ENCODE results near the gene AURKA. TPM values are rescaled to one million over a fixed set of nuclear protein-coding genes. Genes with fewer than 3 reads are reported as not detected.

Gene AURKA
- total and polyA plus RNA-seq, 2 experiments from 2014 or later, result 75.8 to 82.0 TPM

DNA sequence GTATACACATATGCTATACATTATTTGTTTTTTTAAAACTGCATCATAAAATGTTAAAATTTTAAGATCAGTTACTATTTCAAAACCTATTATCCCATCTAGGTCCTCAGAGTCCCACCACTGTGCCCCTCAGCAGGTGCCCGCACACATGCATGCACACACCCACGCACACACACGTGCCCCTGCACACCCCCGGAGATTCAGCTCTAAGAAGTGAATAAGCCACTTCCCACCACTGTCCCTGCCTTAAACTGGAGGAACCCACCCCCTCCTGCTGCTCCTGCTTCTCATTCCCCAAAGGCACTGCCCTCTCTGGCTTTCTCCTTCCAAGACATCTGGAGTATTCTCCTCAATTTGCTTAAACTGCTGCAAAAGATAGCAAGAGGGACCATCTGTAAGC, 38.7 kb downstream of the AURKA start:
- no peak overlapping the region for H3K4me2 ChIP-seq
- H3F3A ChIP-seq (replicated peaks; ENCODE audit: low read depth), result no peaks in the 10 kb centered on the region
- peaks cover 11% of the 10 kb centered on the region for H3K4me1 ChIP-seq (ENCODE audit: insufficient read depth)
- no peak for DNase-seq (ENCODE audit: low spot score)
- TF ChIP-seq EZH2 (IDR thresholded peaks at IDR 0.05; ENCODE audit: low read depth, unreplicated experiment) (no peak), NANOG (IDR thresholded peaks at IDR 0.05; ENCODE audit: borderline replicate concordance) (no peak), POLR2AphosphoS5 (IDR thresholded peaks at IDR 0.05; ENCODE audit: low read depth) (no peak), ZNF114 (CRISPR knock-in tag; IDR thresholded peaks at IDR 0.05) (no peak), JUNB (IDR thresholded peaks at IDR 0.05; ENCODE audit: unreplicated experiment) (no peak), CREB1 (CRISPR knock-in tag; IDR thresholded peaks at IDR 0.05; ENCODE audit: low read depth) (no peak), STAT1 (IDR thresholded peaks at IDR 0.05; ENCODE audit: unreplicated experiment) (no peak), ZNF331 (CRISPR knock-in tag; IDR thresholded peaks at IDR 0.05; ENCODE audit: low read depth) (no peak)
- TF ChIP-seq, protein P1, sequence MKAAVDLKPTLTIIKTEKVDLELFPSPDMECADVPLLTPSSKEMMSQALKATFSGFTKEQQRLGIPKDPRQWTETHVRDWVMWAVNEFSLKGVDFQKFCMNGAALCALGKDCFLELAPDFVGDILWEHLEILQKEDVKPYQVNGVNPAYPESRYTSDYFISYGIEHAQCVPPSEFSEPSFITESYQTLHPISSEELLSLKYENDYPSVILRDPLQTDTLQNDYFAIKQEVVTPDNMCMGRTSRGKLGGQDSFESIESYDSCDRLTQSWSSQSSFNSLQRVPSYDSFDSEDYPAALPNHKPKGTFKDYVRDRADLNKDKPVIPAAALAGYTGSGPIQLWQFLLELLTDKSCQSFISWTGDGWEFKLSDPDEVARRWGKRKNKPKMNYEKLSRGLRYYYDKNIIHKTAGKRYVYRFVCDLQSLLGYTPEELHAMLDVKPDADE (IDR thresholded peaks at IDR 0.05), result no peak
- TF ChIP-seq, protein P2, sequence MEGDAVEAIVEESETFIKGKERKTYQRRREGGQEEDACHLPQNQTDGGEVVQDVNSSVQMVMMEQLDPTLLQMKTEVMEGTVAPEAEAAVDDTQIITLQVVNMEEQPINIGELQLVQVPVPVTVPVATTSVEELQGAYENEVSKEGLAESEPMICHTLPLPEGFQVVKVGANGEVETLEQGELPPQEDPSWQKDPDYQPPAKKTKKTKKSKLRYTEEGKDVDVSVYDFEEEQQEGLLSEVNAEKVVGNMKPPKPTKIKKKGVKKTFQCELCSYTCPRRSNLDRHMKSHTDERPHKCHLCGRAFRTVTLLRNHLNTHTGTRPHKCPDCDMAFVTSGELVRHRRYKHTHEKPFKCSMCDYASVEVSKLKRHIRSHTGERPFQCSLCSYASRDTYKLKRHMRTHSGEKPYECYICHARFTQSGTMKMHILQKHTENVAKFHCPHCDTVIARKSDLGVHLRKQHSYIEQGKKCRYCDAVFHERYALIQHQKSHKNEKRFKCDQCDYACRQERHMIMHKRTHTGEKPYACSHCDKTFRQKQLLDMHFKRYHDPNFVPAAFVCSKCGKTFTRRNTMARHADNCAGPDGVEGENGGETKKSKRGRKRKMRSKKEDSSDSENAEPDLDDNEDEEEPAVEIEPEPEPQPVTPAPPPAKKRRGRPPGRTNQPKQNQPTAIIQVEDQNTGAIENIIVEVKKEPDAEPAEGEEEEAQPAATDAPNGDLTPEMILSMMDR (conservative IDR thresholded peaks at IDR 0.05; ENCODE audit: low read depth in 2 of 2), result no peak
- no peaks in the 10 kb centered on the region for H3K9me2 ChIP-seq (ENCODE audit: insufficient read depth)
- H3K27ac Mint-ChIP-seq, result no peak overlapping the region
- no peaks in the 10 kb centered on the region for H3K79me2 ChIP-seq (replicated peaks; ENCODE audit: insufficient read depth)
- H3K36me3 Mint-ChIP-seq (ENCODE audit: low read depth), result no peaks in the 10 kb centered on the region
- H3K4me1 Mint-ChIP-seq, result peaks cover 6% of the 10 kb centered on the region
- H3K9me3 Mint-ChIP-seq, result no peaks in the 10 kb centered on the region; the same call in 2 of the 3 replicates
- H3K36me3 ChIP-seq (ENCODE audit: insufficient read depth), result no peaks in the 10 kb centered on the region
- H2AFZ ChIP-seq, result no peak overlapping the region
- no peaks in the 10 kb centered on the region for H4K20me1 ChIP-seq (replicated peaks; ENCODE audit: insufficient read depth)
- no peak overlapping the region for H3K4me3 ChIP-seq
- no peak overlapping the region for H3K27ac ChIP-seq (ENCODE audit: low read depth)
- no peak for ATAC-seq
- peaks cover 8% of the 10 kb centered on the region for H3K27me3 Mint-ChIP-seq (ENCODE audit: insufficient read depth, low read depth, poor library complexity)
- H3K4me3 Mint-ChIP-seq, result no peak overlapping the region
- peaks cover 20% of the 10 kb centered on the region; the same call in 1 of the 2 replicates for H3K27me3 ChIP-seq (ENCODE audit: insufficient read depth)

DNA sequence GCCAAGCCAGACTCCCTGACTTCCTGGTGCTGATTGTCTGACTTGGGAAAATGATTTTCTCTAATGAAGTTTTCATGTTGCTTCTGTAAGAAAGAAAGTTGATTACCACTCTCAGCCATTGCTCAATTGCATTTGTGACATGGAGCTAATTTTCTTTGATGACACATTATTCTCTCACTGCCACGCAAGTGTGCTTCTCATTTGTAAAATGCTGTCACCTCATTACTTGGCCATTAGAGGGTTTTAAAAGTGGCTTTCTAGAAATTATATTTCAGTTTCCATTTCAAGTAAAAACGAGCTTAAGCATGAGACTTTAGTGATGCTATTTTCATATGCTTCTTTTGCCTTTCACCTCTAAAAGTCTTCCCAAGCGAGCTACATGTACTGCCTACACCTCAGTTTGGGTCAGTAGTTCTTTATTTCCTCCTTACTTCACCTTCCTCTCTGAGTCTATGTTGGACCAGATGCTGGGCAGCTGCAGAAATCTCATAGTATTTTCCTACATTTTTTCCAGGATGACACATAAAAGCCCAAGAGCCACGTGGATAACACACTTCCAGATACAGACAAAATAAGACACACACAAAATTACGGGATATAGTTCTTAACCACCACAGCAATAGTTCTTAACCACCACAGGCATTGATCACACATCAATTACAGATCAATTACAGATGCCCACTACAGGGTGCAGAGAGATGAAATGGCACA, 39.5 kb downstream of the AURKA start:
- peaks cover 12% of the 10 kb centered on the region for H3K27me3 Mint-ChIP-seq (ENCODE audit: insufficient read depth, low read depth, poor library complexity)
- ATAC-seq, result no peak
- TF ChIP-seq POLR2AphosphoS5 (IDR thresholded peaks at IDR 0.05; ENCODE audit: low read depth), result no peak
- no peak for TF ChIP-seq JUNB (IDR thresholded peaks at IDR 0.05; ENCODE audit: unreplicated experiment)
- no peak for TF ChIP-seq STAT1 (IDR thresholded peaks at IDR 0.05; ENCODE audit: unreplicated experiment)
- TF ChIP-seq NANOG (IDR thresholded peaks at IDR 0.05; ENCODE audit: borderline replicate concordance), result no peak
- TF ChIP-seq, protein P3, sequence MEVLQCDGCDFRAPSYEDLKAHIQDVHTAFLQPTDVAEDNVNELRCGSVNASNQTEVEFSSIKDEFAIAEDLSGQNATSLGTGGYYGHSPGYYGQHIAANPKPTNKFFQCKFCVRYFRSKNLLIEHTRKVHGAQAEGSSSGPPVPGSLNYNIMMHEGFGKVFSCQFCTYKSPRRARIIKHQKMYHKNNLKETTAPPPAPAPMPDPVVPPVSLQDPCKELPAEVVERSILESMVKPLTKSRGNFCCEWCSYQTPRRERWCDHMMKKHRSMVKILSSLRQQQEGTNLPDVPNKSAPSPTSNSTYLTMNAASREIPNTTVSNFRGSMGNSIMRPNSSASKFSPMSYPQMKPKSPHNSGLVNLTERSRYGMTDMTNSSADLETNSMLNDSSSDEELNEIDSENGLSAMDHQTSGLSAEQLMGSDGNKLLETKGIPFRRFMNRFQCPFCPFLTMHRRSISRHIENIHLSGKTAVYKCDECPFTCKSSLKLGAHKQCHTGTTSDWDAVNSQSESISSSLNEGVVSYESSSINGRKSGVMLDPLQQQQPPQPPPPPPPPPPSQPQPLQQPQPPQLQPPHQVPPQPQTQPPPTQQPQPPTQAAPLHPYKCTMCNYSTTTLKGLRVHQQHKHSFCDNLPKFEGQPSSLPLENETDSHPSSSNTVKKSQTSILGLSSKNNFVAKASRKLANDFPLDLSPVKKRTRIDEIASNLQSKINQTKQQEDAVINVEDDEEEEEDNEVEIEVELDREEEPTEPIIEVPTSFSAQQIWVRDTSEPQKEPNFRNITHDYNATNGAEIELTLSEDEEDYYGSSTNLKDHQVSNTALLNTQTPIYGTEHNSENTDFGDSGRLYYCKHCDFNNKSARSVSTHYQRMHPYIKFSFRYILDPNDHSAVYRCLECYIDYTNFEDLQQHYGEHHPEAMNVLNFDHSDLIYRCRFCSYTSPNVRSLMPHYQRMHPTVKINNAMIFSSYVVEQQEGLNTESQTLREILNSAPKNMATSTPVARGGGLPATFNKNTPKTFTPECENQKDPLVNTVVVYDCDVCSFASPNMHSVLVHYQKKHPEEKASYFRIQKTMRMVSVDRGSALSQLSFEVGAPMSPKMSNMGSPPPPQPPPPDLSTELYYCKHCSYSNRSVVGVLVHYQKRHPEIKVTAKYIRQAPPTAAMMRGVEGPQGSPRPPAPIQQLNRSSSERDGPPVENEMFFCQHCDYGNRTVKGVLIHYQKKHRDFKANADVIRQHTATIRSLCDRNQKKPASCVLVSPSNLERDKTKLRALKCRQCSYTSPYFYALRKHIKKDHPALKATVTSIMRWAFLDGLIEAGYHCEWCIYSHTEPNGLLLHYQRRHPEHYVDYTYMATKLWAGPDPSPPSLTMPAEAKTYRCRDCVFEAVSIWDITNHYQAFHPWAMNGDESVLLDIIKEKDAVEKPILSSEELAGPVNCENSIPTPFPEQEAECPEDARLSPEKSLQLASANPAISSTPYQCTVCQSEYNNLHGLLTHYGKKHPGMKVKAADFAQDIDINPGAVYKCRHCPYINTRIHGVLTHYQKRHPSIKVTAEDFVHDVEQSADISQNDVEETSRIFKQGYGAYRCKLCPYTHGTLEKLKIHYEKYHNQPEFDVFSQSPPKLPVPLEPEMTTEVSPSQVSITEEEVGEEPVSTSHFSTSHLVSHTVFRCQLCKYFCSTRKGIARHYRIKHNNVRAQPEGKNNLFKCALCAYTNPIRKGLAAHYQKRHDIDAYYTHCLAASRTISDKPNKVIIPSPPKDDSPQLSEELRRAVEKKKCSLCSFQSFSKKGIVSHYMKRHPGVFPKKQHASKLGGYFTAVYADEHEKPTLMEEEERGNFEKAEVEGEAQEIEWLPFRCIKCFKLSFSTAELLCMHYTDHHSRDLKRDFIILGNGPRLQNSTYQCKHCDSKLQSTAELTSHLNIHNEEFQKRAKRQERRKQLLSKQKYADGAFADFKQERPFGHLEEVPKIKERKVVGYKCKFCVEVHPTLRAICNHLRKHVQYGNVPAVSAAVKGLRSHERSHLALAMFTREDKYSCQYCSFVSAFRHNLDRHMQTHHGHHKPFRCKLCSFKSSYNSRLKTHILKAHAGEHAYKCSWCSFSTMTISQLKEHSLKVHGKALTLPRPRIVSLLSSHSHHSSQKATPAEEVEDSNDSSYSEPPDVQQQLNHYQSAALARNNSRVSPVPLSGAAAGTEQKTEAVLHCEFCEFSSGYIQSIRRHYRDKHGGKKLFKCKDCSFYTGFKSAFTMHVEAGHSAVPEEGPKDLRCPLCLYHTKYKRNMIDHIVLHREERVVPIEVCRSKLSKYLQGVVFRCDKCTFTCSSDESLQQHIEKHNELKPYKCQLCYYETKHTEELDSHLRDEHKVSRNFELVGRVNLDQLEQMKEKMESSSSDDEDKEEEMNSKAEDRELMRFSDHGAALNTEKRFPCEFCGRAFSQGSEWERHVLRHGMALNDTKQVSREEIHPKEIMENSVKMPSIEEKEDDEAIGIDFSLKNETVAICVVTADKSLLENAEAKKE (CRISPR knock-in tag; IDR thresholded peaks at IDR 0.05), result no peak
- TF ChIP-seq ZNF114 (CRISPR knock-in tag; IDR thresholded peaks at IDR 0.05), result no peak

More for the DNA sequence above, 39.5 kb downstream of the AURKA start:
- H3K27me3 ChIP-seq (ENCODE audit: insufficient read depth), result peaks cover 26% of the 10 kb centered on the region; the same call in 1 of the 2 replicates
- no peak for DNase-seq (ENCODE audit: low spot score)
- Mint-ChIP-seq H3K4me3 (no peak overlapping the region), H3K36me3 (ENCODE audit: low read depth) (no peaks in the 10 kb centered on the region), H3K9me3 (no peaks in the 10 kb centered on the region), H3K4me1 (peaks cover 14% of the 10 kb centered on the region), H3K27ac (no peak overlapping the region)
- no peak overlapping the region for H3K4me3 ChIP-seq
- no peak overlapping the region for H3K4me2 ChIP-seq
- H3F3A ChIP-seq (replicated peaks; ENCODE audit: low read depth), result no peaks in the 10 kb centered on the region
- H3K36me3 ChIP-seq (ENCODE audit: insufficient read depth), result no peaks in the 10 kb centered on the region
- H3K27ac ChIP-seq (ENCODE audit: low read depth), result no peak overlapping the region
- H2AFZ ChIP-seq, result no peak overlapping the region
- H3K4me1 ChIP-seq (ENCODE audit: insufficient read depth), result peaks cover 15% of the 10 kb centered on the region
- H3K79me2 ChIP-seq (replicated peaks; ENCODE audit: insufficient read depth), result no peaks in the 10 kb centered on the region
- no peaks in the 10 kb centered on the region for H3K9me2 ChIP-seq (ENCODE audit: insufficient read depth)
- H4K20me1 ChIP-seq (replicated peaks; ENCODE audit: insufficient read depth), result no peaks in the 10 kb centered on the region
